HepG2 (cell line): ENCODE results near the gene SLC39A1. TPM values are rescaled to one million over a fixed set of nuclear protein-coding genes. Genes with fewer than 3 reads are reported as not detected.

ENCODE experiments used
- ATAC-seq: fragments of 200-7000 bp; cut with Tn5 transposase; 3 replicates; pipeline ENCODE4 v1.9.1; 2020; ENCODE audit warnings: mild to moderate bottlenecking, moderate library complexity
- BruUV-seq: library from RNA; stranded (reverse); fragments of 400-500 nt; replicated peaks from 2 replicates; lab custom pipeline; 2021; lab: Mats Ljungman, UMichigan
- CTCF ChIA-PET: fragments of 300-600 bp; formaldehyde crosslinking; extraction: SDS; loops from one replicate; lab custom pipeline; 2021; ENCODE audit warnings: low total read pairs, inconsistent platforms, low intra/inter-chr PET ratio; lab: Yijun Ruan, JAX
- POLR2A ChIA-PET: fragments of 350-600 bp; sonication (Branson Sonifier 250); formaldehyde crosslinking; loops from one replicate; lab custom pipeline; 2020; ENCODE audit warnings: antibody characterized with exemption, inconsistent platforms; lab: Yijun Ruan, JAX
- DNase-seq: peaks from one replicate; pipeline ENCODE4 v3.0.0-alpha.2; 2015; ENCODE audit warnings: low spot score
- FAIRE-seq: peaks from 3 replicates; lab custom pipeline; 2011; peaks lifted over from hg19 to GRCh38; lab: Jason Lieb, UNC
- H2AFZ ChIP-seq: one replicate; pipeline ENCODE4 v1.6.1; 2011; ENCODE audit warnings: low read length, inconsistent platforms
- H3K27ac ChIP-seq: fragments of 300-600 bp; 3 replicates; pipeline ENCODE4 v1.8.0; 2011; ENCODE audit warnings: mixed run types, mild to moderate bottlenecking, mixed read lengths, low read length, inconsistent platforms; ENCODE audit not compliant: insufficient read depth; ENCODE audit errors: extremely low read length
- H3K27me3 ChIP-seq, 2 experiments: fragments of 200-600 bp in 1 of 2; 2 replicates in 1 of 2; 3 replicates in 1 of 2; pipeline versions ENCODE4 v1.6.0 to v1.8.0; 2011; ENCODE audit warnings: low read length in 2 of 2, mild to moderate bottlenecking in 2 of 2, moderate library complexity in 2 of 2, inconsistent platforms in 1 of 2; ENCODE audit not compliant: insufficient read depth in 2 of 2, control insufficient read depth in 1 of 2
- H3K36me3 ChIP-seq, 2 experiments: fragments of 200-600 bp in 1 of 2; replicated peaks in 1 of 2; 2 replicates in 1 of 2; 3 replicates in 1 of 2; pipeline versions ENCODE4 v1.5.1 to v1.8.0; 2011; ENCODE audit warnings: low read length in 2 of 2, inconsistent platforms in 1 of 2; ENCODE audit not compliant: insufficient read depth in 2 of 2, control insufficient read depth in 1 of 2
- H3K4me1 ChIP-seq: 2 replicates; pipeline ENCODE4 v1.5.1; 2012; ENCODE audit warnings: low read length, inconsistent platforms; ENCODE audit not compliant: insufficient read depth
- H3K4me2 ChIP-seq: 2 replicates; pipeline ENCODE4 v1.6.0; 2011; ENCODE audit warnings: low read depth, low read length, inconsistent platforms
- H3K4me3 ChIP-seq, 3 experiments: fragments of 200-600 bp in 1 of 3; sonication (generic), shearing (Covaris generic) in 1 of 3; replicated peaks in 1 of 3; 2 replicates each; pipeline ENCODE4 v1.5.1; 2011 to 2016; ENCODE audit warnings: low read length in 3 of 3, inconsistent platforms in 2 of 3, low read depth in 2 of 3, mild to moderate bottlenecking in 2 of 3, control low read depth in 1 of 3, mixed read lengths in 1 of 3; ENCODE audit not compliant: insufficient read depth in 1 of 3
- H3K79me2 ChIP-seq: one replicate; pipeline ENCODE4 v1.6.1; 2011; ENCODE audit warnings: low read length, inconsistent platforms; ENCODE audit not compliant: insufficient read depth
- H3K9ac ChIP-seq: 2 replicates; pipeline ENCODE4 v1.6.0; 2011; ENCODE audit warnings: mild to moderate bottlenecking, low read depth, low read length, inconsistent platforms; ENCODE audit not compliant: insufficient read depth
- H3K9me3 ChIP-seq: 2 replicates; pipeline ENCODE4 v1.5.1; 2012; ENCODE audit warnings: mild to moderate bottlenecking, low read length
- H4K20me1 ChIP-seq: 2 replicates; pipeline ENCODE4 v1.6.0; 2011; ENCODE audit warnings: inconsistent platforms, mild to moderate bottlenecking, low read length, moderate library complexity; ENCODE audit not compliant: insufficient read depth
- ELF4 ChIP-seq: sonication (generic); formaldehyde crosslinking; IDR thresholded peaks from 2 replicates; pipeline ENCODE4 v1.5.0; 2020; ENCODE audit warnings: missing genetic modification reagents, mild to moderate bottlenecking, moderate library complexity, borderline replicate concordance
- KLF11 ChIP-seq: IDR thresholded peaks from 2 replicates; pipeline ENCODE4 v1.6.1; 2016; ENCODE audit warnings: missing compliant biosample characterization
- PRPF4 ChIP-seq: fragments of 200-400 bp; formaldehyde crosslinking; IDR thresholded peaks from 2 replicates; pipeline ENCODE4 v1.6.1; 2016; ENCODE audit warnings: low read length, low read depth; ENCODE audit not compliant: poor library complexity, severe bottlenecking
- RBFOX2 ChIP-seq: fragments of 200-400 bp; formaldehyde crosslinking; IDR thresholded peaks from 2 replicates; pipeline ENCODE4 v1.6.1; 2017; ENCODE audit warnings: low read depth, mild to moderate bottlenecking, low read length
- ZBTB7A ChIP-seq: sonication (generic); formaldehyde crosslinking; IDR thresholded peaks from 2 replicates; pipeline ENCODE4 v1.8.0; 2022; ENCODE audit warnings: mild to moderate bottlenecking, missing genetic modification reagents
- ZKSCAN8 ChIP-seq: IDR thresholded peaks from 2 replicates; pipeline ENCODE4 v1.6.1; 2016; ENCODE audit warnings: borderline replicate concordance, missing genetic modification reagents, missing compliant biosample characterization
- ZNF143 ChIP-seq: sonication (generic); formaldehyde crosslinking; IDR thresholded peaks from 2 replicates; pipeline ENCODE4 v1.4.0; 2020; ENCODE audit warnings: missing genetic modification reagents
- ZNF549 ChIP-seq: sonication (generic); formaldehyde crosslinking; IDR thresholded peaks from 2 replicates; pipeline ENCODE4 v1.5.0; 2020; ENCODE audit warnings: missing genetic modification reagents
- ZNF614 ChIP-seq: IDR thresholded peaks from 2 replicates; pipeline ENCODE4 v1.6.1; 2018; ENCODE audit warnings: missing biosample characterization, missing genetic modification reagents, inconsistent platforms, borderline replicate concordance
- ZNF772 ChIP-seq: sonication (generic); formaldehyde crosslinking; IDR thresholded peaks from 2 replicates; pipeline ENCODE4 v1.5.0; 2020; ENCODE audit warnings: mild to moderate bottlenecking, missing genetic modification reagents
- WGBS: methylation state at CpG from one replicate; pipeline ENCODE4 v1.1.6; 2017; ENCODE audit warnings: low lambda C conversion rate; 5-methylcytosine and 5-hydroxymethylcytosine counted together
- in situ Hi-C: cut with HindIII; loops from 2 replicates; pipeline ENCODE4 v1.10.0; 2017; ENCODE audit warnings: low pct_unique_long_range_greater_than_20kb; ENCODE audit not compliant: extremely low pct_ligation_motif_present
- intact Hi-C: fragments of 100-400 bp; cut with micrococcal nuclease; formaldehyde crosslinking; loops from one replicate; pipeline ENCODE4 v1.10.0; 2022; ENCODE audit not compliant: unreplicated experiment
- polyA plus RNA-seq, 8 experiments: library from polyadenylated mRNA; depleted of rRNA in 3 of 8; stranded (reverse) in 7 of 8; unstranded in 1 of 8; fragments of >200 nt; fragmentation: Illumina TruSeq in 4 of 8; extraction: Trizol in 4 of 8; gene quantifications; 2 replicates each; pipeline versions ENCODE4 v1.2.1 to v1.2.3, GENCODE V29; 2011 to 2016; ENCODE audit warnings: low read depth in 4 of 8, missing spikeins in 1 of 8, mixed read lengths in 1 of 8; ENCODE audit not compliant: insufficient read depth in 1 of 8
- total RNA-seq, 5 experiments: library from RNA; depleted of rRNA; stranded (reverse); fragments of >200 nt; fragmentation: Illumina TruSeq; extraction: Trizol; gene quantifications; 2 replicates each; pipeline ENCODE4 v1.2.3, GENCODE V29; 2016; ENCODE audit warnings: low read depth in 1 of 5
- TF ChIP-seq, protein P1 (sequence below): IDR thresholded peaks from 2 replicates; pipeline ENCODE4 v1.6.1; 2016; ENCODE audit warnings: missing compliant biosample characterization, missing genetic modification reagents, borderline replicate concordance

Gene SLC39A1
- total and polyA plus RNA-seq, 2 of the 13 experiments (the other 11 are each of a cell fraction or from before 2014, with no cell fraction given): 71.2 to 78.4 TPM

GRCh38 chr1:153933955-153934354, 29.4 kb downstream of the SLC39A1 start:
- DNase-seq (no peak), FAIRE-seq (no peak), ATAC-seq (no peak)
- H3K4me3 ChIP-seq: no peak overlapping the region
- H2AFZ ChIP-seq: no peak overlapping the region
- ChIA-PET CTCF (no interaction called here), POLR2A (interaction anchor here (0.9 kb wide), 1 partner anchor 11 kb away, joined by 7 read pairs; the partner anchor contains the start of gene GATAD2B)
- H3K9ac ChIP-seq: no peak overlapping the region
- in situ Hi-C loops: no loop called here
- H3K4me2 ChIP-seq: no peak overlapping the region
- H3K27me3 ChIP-seq: no peaks in the 10 kb centered on the region
- BruUV-seq: no TSS peak
- peaks cover 22 to 47% of the 10 kb centered on the region in 2 experiments for H3K36me3 ChIP-seq
- no peaks in the 10 kb centered on the region for H3K9me3 ChIP-seq
- TF ChIP-seq ZNF772 (CRISPR knock-in tag) (no peak), ZKSCAN8 (CRISPR knock-in tag) (no peak), ZNF143 (CRISPR knock-in tag) (no peak), ZNF549 (no peak), ELF4 (no peak), KLF11 (CRISPR knock-in tag) (no peak), PRPF4 (no peak), ZBTB7A (CRISPR knock-in tag) (no peak), ZNF614 (no peak)
- no peak overlapping the region for H3K27ac ChIP-seq
- intact Hi-C loops: no loop called here
- over 99% methylated on average over 11 of the region's 11 CpGs for WGBS
- no peaks in the 10 kb centered on the region for H3K79me2 ChIP-seq
- no peaks in the 10 kb centered on the region for H3K4me1 ChIP-seq
- H4K20me1 ChIP-seq: no peaks in the 10 kb centered on the region

- Histone ChIP-seq H3K4me2 (no peak overlapping the region), H3K4me3 (no peak overlapping the region), H3K27ac (no peak overlapping the region), H3K9me3 (no peaks in the 10 kb centered on the region), H3K27me3 (no peaks in the 10 kb centered on the region), H2AFZ (no peak overlapping the region), H3K79me2 (no peaks in the 10 kb centered on the region), H3K4me1 (no peaks in the 10 kb centered on the region), H3K36me3 (peaks cover 22 to 47% of the 10 kb centered on the region in 2 experiments), H4K20me1 (no peaks in the 10 kb centered on the region), H3K9ac (no peak overlapping the region)
- FAIRE-seq: no peak
- CTCF ChIA-PET: no interaction called here
- no peak for ATAC-seq
- no TSS peak for BruUV-seq
- TF ChIP-seq, protein P1, sequence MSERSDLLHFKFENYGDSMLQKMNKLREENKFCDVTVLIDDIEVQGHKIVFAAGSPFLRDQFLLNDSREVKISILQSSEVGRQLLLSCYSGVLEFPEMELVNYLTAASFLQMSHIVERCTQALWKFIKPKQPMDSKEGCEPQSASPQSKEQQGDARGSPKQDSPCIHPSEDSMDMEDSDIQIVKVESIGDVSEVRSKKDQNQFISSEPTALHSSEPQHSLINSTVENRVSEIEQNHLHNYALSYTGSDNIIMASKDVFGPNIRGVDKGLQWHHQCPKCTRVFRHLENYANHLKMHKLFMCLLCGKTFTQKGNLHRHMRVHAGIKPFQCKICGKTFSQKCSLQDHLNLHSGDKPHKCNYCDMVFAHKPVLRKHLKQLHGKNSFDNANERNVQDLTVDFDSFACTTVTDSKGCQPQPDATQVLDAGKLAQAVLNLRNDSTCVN (CRISPR knock-in tag): no peak
- 0 out of 2 replicates have a peak, but pooled peaks have one; percentile 22 for TF ChIP-seq RBFOX2
- WGBS: 98% methylated on average over 5 of the region's 14 CpGs
- intact Hi-C loops (no loop called here), in situ Hi-C loops (no loop called here)
- POLR2A ChIA-PET: no interaction called here
- DNase-seq: no peak
Observed at GRCh38 chr1:153933430-153933829, 29.9 kb downstream of the SLC39A1 start.
